ENCODE data around the gene SGSM2. TPM values are rescaled to one million over a fixed set of nuclear protein-coding genes. Genes with fewer than 3 reads are reported as not detected.

The SGSM2 gene
- total and polyA plus RNA-seq, 2 of the 13 experiments (the other 11 are each of a cell fraction or from before 2014, with no cell fraction given): 30.4 to 51.3 TPM

DNA sequence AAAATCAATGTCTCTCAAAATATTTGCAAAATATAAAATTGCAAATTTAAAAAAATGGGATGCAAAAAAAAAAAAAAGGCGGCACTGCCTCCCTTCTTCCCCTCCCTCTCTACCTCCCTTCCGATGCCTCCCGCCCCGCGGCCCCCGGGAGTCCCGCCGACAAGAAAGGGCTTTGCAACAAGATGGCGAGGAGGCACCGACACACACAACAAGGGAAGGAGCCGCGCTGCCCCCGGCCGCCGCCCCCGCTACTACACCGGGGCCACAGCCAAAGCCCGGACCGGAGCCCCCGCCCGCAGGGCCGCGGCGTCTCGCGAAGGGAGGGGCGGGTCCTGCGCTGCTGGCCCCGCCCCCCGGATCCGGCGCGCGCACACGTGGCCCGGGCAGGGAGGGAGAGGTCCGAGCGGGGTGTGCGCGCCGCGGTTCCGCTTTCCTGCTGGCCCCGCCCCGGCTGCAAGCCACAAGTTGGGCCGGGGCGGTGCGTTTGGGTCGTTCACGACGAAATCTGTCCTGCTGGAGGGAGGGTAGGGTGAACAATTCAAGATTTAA, 63.6 kb downstream of the SGSM2 start, which contains the start of gene MNT (continued):
- TF ChIP-seq TSC22D2 (CRISPR knock-in tag; IDR thresholded peaks at IDR 0.05; ENCODE audit: borderline replicate concordance) (no peak), GATAD2A (CRISPR knock-in tag; IDR thresholded peaks at IDR 0.05) (peak; percentile 62), CBFB (CRISPR knock-in tag; IDR thresholded peaks at IDR 0.05) (no peak), ZNF543 (CRISPR knock-in tag; IDR thresholded peaks at IDR 0.05) (0 out of 2 replicates have a peak, but pooled peaks have one; percentile 16), ZNF660 (CRISPR knock-in tag; IDR thresholded peaks at IDR 0.05; ENCODE audit: borderline replicate concordance, low read depth) (no peak), ZNF281 (CRISPR knock-in tag; IDR thresholded peaks at IDR 0.05; ENCODE audit: borderline replicate concordance) (no peak; the same call in 1 of the 2 replicates), CCAR2 (optimal IDR thresholded peaks at IDR 0.05; ENCODE audit: low read depth, low read length) (no peak), ARHGAP35 (CRISPR knock-in tag; IDR thresholded peaks at IDR 0.05; ENCODE audit: borderline replicate concordance) (no peak), ZNF235 (CRISPR knock-in tag; IDR thresholded peaks at IDR 0.05; ENCODE audit: borderline replicate concordance) (no peak), SKI (IDR thresholded peaks at IDR 0.05; ENCODE audit: partially characterized antibody) (peak; percentile 25), HNF4A (CRISPR knock-in tag; IDR thresholded peaks at IDR 0.05) (no peak), THYN1 (CRISPR knock-in tag; IDR thresholded peaks at IDR 0.05; ENCODE audit: borderline replicate concordance, low read depth) (no peak), NFATC3 (CRISPR knock-in tag; IDR thresholded peaks at IDR 0.05) (no peak), ZNF564 (CRISPR knock-in tag; IDR thresholded peaks at IDR 0.05) (no peak; the same call in 1 of the 2 replicates), YEATS4 (CRISPR knock-in tag; IDR thresholded peaks at IDR 0.05; ENCODE audit: borderline replicate concordance) (no peak; the same call in 1 of the 2 replicates), ZNF605 (CRISPR knock-in tag; IDR thresholded peaks at IDR 0.05) (no peak), NFYB (CRISPR knock-in tag; IDR thresholded peaks at IDR 0.05) (no peak; the same call in 1 of the 2 replicates)
- TF ChIP-seq, protein P1, sequence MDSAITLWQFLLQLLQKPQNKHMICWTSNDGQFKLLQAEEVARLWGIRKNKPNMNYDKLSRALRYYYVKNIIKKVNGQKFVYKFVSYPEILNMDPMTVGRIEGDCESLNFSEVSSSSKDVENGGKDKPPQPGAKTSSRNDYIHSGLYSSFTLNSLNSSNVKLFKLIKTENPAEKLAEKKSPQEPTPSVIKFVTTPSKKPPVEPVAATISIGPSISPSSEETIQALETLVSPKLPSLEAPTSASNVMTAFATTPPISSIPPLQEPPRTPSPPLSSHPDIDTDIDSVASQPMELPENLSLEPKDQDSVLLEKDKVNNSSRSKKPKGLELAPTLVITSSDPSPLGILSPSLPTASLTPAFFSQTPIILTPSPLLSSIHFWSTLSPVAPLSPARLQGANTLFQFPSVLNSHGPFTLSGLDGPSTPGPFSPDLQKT (CRISPR knock-in tag; IDR thresholded peaks at IDR 0.05; ENCODE audit: borderline replicate concordance): no peak
- TF ChIP-seq, protein P2, sequence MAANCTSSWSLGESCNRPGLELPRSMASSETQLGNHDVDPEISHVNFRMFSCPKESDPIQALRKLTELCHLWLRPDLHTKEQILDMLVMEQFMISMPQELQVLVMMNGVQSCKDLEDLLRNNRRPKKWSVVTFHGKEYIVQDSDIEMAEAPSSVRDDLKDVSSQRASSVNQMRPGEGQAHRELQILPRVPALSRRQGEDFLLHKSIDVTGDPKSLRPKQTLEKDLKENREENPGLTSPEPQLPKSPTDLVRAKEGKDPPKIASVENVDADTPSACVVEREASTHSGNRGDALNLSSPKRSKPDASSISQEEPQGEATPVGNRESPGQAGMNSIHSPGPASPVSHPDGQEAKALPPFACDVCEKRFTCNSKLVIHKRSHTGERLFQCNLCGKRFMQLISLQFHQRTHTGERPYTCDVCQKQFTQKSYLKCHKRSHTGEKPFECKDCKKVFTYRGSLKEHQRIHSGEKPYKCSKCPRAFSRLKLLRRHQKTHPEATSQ (CRISPR knock-in tag; IDR thresholded peaks at IDR 0.05; ENCODE audit: borderline replicate concordance): 0 out of 2 replicates have a peak, but pooled peaks have one; percentile 13
- TF ChIP-seq, protein P3, sequence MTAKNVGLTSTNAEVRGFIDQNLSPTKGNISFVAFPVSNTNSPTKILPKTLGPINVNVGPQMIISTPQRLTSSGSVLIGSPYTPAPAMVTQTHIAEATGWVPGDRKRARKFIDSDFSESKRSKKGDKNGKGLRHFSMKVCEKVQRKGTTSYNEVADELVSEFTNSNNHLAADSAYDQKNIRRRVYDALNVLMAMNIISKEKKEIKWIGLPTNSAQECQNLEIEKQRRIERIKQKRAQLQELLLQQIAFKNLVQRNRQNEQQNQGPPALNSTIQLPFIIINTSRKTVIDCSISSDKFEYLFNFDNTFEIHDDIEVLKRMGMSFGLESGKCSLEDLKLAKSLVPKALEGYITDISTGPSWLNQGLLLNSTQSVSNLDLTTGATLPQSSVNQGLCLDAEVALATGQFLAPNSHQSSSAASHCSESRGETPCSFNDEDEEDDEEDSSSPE (CRISPR knock-in tag; IDR thresholded peaks at IDR 0.05): 0 out of 2 replicates have a peak, but pooled peaks have one; percentile 26
- TF ChIP-seq, protein P4, sequence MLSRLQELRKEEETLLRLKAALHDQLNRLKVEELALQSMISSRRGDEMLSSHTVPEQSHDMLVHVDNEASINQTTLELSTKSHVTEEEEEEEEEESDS (CRISPR knock-in tag; IDR thresholded peaks at IDR 0.05; ENCODE audit: borderline replicate concordance): 0 out of 2 replicates have a peak, but pooled peaks have one; percentile 34

Measured in HepG2 (cell line).